UCSD-AML1 (cell line): Measurements from ENCODE around the gene IL34.
"Not testable (repeated sequence)": the region's sequence is repeated elsewhere in the genome, so short reads cannot be mapped to it uniquely, and the experiment has no call there.

ENCODE experiments used
- DNase-seq: peaks from one replicate; lab custom pipeline; 2025; ENCODE audit not compliant: unreplicated experiment; lab: John Stamatoyannopoulos, UW

IL34 gene

DNA sequence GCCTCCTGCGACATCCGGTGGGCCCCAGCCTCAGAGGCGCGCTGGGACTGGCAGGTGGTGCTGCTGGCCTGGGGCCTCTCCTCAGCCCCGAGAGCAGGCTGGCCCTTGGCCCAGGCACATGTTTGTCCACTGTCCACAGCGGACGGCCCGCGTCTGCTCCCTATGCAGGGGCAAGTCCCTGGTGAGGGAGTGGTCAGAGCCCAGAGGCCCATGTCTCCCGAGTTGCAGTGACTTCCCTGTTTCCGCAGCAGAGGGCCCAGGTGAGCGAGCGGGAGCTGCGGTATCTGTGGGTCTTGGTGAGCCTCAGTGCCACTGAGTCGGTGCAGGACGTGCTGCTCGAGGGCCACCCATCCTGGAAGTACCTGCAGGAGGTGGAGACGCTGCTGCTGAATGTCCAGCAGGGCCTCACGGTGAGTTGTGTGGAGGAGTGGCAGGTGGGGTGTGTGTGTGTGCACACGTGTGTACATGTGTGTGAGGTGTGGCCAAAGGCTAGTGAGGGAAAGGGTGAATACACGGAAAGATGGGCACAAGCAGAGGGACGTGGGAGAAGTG lies 10.4 kb downstream of the IL34 start:
- DNase-seq, result no peak

DNA sequence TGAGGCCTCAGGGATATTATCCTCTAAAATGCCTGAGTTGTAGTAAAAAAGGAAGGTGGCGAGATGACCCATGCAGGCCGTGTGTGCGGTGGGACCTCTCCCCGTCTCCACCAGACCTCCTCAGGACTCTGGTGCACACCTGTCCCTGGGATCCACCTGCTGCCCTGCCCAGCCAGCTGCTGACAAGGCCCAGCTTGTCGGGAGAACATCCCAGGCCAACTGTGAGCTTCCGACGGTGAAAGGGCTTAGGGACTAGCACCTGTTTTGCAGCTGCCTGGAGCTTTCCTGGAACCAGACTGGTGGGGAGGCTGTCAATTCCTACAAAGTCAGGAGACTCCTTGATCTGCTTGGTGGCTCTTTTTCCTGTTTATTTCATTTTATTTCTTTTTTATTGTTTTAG lies 11.6 kb downstream of the IL34 start:
- no peak for DNase-seq

DNA sequence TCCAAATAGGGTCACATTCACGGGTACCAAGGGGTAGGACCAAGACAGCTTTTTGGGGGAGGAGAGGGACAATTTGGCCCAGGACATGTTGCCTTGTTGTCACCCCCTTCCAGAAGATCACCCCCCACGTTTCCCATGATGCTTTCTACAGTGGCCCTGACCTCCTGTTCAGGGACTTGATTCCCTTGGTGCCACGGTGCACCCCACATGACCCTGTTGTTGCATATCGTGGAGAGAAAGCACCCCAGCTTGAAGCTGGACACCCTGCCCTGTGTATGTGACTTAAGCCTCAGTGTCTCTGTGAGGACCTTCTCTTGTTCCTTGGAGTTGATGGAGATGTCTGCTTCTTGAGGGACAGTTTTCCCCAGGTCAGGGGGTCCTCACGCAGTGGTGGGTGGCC lies 12.6 kb downstream of the IL34 start:
- DNase-seq, result no peak

DNA sequence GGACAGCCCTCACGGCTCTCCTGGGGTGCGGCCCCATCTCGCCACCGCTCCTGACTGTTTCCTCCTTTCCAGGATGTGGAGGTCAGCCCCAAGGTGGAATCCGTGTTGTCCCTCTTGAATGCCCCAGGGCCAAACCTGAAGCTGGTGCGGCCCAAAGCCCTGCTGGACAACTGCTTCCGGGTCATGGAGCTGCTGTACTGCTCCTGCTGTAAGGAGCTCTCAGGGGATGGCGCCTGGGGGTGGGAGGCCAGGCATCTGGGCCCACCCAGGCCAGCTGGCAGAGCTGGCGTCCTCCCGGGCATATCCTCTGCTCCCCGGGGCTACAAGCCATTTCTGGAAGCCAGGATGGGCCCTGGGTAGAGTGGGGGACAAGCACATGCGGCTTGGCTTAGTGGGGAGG lies 13.2 kb downstream of the IL34 start:
- DNase-seq, result no peak

DNA sequence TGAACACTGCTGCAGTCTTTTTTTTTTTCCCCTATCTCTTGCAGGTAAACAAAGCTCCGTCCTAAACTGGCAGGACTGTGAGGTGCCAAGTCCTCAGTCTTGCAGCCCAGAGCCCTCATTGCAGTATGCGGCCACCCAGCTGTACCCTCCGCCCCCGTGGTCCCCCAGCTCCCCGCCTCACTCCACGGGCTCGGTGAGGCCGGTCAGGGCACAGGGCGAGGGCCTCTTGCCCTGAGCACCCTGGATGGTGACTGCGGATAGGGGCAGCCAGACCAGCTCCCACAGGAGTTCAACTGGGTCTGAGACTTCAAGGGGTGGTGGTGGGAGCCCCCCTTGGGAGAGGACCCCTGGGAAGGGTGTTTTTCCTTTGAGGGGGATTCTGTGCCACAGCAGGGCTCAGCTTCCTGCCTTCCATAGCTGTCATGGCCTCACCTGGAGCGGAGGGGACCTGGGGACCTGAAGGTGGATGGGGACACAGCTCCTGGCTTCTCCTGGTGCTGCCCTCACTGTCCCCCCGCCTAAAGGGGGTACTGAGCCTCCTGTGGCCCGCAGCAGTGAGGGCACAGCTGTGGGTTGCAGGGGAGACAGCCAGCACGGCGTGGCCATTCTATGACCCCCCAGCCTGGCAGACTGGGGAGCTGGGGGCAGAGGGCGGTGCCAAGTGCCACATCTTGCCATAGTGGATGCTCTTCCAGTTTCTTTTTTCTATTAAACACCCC lies 13.8 kb downstream of the IL34 start:
- no peak for DNase-seq

DNA sequence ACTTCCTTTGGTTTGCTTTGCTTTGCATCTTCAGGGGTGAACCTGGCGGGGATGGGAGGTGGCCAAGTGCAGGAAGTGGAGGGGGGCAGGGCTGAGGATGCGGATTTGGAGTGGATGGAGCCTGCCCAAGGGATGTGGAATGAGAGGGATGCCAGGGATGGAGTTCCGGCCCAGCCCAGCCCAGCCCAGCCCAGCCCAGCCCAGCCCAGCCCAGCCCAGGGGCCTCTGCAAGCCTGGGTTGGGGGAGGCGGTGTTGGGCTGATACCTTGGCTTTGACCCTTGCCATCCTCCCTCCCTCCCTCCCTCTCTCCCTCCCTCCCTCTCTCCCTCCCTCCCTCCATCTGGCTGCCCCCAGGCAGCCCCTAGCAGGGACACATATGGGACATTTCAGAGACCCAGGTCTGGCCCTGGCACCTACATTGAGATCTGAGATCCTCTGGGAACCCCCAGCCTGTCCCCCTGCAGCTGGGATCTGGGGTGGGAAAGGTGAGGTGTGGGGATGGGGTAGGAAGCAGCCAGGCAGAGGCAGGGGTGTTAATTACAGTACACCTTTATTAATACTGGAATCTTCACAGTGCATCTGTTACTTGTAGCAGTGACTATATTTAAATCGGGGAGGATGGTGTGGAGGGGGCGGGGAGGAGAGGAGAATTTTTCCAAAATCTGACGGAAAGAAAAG lies 14.5 kb downstream of the IL34 start:
- no peak for DNase-seq

DNA sequence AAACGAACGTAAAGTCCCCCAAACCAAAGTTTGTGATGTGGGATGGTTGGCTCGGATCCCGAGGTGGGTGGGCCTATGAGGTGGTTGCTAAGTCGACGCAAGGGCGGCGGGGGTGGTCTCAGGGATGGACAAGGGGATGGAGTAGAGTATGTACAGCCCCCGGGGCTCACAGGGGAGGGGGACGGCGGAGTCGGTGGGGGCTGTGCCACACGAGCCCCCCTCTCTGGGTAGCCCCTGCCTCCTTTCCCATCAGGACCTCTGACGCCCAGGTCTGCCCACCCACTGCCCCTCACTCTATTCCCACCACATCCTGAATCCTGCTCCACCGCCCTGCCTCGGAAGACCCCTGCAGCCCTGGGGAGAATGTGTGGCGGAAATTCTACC lies 15.2 kb downstream of the IL34 start:
- no peak for DNase-seq

DNA sequence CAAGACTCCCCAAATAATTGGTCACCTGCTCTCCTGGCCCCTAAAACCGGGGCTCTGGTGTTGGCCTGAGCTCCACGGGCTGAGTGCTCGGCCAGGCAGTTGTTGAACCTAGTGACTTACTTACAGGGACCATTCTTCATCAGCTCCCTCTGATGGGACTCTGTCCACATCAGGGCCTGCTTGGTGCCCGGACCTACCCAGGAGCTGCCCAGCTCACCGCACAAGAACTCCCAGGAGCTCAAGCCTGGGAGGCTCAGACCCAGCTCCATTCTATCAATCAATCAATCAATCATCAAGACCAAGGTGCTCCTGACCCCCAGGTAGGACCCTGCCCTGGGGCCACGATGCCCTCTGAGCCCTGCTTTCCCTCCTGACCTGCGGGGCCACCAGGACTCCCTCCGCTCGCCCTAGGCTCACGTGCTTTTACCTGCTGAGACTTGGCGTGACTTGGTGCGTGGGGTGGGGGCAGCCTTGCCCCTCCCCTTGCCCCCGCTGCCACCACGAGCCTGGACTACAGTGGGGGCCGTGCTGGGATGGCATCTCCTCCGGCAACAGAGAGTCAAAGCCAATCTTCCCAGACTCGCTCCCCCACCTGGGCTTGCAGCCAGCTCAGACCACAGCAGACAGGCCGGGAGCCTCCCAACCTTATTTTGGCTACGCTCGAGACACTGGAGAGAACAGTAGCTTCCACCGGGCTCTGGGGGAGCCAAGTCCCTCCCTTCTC lies 15.7 kb downstream of the IL34 start:
- DNase-seq, result no peak

DNA sequence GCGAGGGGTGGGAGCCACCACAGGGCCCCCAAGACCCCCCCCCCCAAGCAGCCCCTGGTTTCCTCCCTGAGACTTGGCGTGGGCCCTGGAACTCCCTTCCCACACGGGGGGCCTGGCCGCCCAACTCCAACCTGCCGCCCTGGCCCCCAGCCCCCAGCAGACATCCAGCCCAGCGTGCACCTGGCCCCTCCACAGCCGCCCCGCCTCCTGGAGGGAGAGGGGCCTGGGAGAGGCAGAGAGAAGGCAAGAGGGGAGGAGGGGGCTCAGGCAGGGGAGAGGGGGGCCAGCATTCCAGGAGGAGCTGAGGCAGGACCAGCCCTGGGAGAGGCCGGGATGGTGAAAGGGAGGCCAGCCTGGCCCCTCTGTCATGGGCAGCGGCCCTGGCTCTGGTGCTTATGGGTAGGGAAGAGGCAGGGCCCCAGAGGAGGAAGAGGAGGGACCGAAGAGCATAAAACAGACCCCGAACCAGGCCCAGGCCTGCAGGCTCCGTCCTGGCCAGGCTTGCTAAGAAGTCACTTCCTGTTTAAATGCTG lies 16.7 kb downstream of the IL34 start:
- no peak for DNase-seq

DNA sequence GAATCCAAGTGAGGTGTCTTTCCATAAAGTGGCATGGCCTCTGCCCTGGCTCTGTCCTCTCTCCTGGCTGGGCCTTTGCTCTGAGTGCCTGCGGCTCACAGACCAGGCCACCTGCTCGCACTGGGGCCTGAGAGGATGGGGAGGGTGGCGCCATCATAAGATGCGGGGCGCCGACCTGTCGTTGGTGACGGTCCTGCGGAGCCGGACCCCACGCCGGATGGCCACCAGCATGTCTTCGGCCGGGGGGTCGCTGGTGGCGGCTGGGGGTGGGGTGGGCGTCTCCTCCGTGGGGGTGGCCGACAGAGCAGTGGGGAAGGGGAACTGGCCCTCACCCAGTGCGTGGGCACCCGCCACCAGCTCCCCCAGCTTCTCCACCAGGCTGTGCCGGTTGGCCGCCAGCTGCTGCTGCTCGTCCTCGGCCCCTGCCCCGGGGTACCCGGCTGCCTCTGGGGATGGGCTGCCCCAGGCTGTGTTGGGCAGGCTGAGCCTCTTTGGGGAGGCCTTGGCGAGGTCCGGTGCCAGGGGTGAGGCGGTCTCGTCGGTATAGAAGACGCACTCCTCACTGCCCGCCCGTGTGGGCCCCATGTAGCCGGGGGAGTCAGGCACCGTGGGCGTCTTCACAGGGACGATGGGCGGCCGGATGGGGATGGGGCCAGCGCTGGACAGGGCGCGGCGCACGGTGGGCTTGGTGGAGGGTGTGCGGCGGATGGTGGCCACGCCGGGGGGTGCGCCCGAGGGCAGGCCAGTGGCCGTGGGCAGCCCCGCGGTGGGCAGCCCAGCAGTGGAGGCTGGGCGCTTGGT lies 17.4 kb downstream of the IL34 start:
- no peak for DNase-seq

DNA sequence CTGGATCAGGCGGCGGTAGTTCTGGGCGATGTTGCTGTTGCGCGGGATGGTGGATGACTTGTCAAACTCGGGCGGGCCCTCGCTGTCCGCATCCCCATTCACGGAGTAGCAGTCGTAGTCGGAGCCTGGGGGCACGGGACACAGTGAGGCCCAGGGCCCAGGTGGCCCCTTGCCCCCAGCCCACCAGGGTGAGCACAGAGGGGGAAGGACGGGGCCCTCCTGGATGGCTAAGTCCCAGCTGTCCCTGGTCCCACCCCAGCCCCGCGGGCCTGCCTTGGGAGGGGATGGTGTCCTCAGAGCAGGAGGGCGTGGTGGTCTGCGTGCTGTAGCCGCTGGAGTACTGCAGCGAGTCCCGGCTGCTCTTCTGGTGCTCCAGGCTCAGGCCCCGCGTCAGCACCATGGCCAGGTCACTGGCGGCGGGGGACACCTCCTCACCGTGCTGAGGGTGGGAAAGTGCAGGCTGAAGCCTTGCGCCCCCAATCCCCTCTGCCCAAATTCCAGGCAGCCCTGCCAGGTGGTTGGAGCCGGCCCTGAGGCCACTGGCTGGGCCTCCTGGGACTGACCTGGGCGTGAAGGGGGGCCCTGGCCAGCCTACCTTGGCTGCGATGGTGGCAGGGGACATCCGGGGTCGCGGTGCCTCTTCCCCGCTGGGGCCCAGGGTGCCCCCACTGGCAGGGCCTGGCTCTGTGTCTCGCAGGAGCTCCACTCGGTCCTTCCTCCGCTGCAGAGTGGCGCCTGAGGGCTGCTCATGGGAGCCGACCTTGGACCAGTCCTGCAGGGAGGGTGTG lies 18.2 kb downstream of the IL34 start:
- no peak for DNase-seq

DNA sequence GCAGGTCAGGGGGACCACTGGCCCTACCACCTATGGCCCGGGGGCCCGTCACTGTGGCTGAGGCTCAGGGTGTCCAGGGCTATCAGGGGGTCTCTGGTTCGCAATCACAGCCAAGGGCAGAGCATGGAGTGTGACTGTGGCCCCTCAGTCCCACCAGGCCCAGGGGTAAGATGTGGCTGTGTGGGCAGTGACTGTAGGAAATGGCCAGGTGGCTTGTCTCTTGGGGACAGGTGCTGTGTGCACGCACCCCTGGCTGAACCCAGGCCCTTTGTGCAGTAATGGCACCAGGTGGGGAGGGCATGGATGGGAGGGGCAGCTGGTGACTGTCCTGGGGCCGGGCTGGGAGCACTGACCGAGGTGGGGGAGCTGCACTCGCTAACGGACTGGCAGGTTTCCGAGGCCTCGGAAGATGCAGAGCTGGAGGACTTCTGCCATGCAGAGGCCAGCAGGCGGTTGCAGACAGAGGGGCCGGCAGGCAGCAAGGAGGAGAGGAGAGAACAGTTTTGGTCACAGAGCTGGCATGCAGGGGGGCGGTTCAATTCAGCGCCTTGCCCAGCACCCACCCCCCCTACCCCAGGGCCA lies 18.8 kb downstream of the IL34 start:
- no peak for DNase-seq

DNA sequence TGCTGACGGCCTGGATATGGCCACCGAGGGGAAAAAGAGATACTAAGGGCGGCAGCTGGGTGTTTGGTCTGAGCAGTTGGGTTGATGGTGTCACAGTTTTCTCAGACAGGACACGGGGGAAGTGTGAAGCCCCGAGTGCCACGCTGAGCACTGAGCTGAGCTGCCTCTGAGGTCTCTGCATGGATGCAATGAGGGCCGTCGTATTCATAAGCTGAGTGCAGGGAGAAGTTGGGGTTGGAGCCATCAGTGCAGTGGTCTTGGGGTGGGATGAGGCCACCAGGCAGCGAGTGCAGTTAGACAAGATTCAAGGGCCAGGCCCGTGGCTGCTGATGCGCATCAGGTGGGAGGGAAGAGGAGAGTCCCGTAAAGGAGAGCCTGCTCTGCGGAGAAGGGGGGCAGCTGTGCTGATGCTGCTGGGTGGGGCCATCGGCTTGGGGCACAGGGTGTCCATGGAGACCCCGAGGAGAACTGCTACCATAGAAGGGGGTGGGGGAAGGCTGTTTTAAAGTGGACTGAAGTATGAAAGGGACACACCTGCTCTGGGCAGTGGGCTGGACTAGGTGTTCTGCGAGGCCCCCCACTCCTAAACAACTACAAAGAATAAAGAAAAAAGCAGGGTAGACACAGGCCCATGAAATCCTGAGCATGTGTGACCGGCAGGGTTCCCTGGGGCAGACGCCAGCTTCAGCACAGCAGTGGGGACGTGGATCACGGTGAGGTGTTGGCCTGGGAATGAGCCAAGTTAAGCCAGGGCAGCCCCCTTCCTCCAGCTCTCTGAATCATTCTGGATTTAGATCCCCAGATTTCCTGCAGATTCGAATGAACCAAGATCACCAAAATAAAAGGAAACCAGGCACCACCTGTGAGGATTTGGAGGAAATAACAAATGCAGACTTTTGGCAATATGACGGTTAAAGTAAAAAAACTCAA lies 19.7 kb downstream of the IL34 start:
- DNase-seq, result no peak

DNA sequence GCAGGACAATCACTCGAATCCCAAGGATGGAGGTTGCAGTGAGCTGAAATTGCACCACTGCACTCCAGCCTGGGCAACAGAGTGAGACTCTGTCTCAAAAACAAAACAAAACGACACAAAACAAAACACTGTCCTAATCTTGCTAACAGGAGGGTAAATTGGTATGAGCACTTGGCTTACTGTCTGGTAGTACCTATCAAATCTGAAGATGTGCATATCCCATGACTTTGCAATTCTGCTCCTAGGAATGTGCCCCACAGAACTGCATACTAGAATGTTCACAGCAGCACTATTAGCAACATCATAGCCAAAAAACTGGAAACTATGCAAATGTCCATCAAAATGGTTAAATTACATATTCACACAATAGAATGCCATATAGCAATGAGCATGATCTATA lies 23.8 kb downstream of the IL34 start:
- no peak for DNase-seq

DNA sequence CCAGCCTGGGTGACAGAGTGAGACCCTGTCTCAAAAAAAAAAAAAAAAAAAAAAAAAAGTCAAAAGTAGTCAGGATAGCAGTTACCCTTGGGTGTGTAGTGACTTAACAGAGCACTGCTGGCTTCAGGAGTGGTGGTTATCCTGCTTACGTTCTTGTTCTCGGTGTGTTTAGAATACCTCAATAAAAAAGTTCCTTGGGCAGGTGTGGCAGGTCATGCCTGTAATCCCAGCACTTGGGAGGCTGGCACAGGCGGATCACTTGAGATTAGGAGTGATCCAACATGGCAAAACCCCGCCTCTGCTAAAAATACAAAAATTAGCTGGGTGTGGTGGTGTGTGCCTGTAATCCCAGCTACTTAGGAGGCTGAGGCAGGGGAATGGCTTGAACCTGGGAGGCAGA lies 24.6 kb downstream of the IL34 start:
- DNase-seq, result not testable (repeated sequence)

DNA sequence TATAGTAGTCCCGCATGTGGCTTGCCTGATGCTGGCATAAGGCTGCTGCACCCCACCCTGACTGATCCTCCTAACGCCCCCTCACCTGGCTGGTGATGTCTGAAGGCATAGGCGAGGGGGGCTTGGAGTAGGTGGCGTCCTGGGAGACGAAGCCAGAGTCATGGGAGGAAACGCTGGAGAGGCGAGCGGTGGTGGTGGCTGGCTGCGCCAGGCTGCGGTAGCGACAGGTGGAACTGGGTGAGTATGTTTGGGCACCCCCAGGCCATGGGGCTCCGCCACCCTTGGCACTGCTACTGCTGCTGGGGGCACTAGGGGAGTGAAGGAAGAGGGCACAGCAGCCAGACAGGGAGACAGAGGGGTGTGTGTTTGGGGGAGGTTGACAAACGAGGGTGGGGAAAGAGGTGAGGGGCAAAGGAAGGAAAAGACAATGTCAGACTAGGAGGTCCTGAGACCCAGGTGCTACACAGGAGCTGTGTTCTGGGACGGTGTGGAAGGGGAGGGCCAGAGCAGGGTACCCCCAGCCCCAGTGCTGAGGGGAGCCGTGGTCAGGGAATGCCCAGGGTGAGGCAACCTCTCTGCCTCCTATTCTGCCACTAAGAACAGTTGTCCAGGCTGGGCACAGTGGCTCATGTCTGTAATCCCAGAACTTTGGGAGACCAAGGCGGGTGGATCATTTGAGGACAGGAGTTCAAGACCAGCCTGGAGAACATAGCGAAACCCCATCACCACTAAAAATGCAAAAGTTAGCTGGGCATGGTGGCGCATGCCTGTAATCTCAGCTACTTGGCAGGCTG lies 28.1 kb downstream of the IL34 start:
- DNase-seq, result no peak

DNA sequence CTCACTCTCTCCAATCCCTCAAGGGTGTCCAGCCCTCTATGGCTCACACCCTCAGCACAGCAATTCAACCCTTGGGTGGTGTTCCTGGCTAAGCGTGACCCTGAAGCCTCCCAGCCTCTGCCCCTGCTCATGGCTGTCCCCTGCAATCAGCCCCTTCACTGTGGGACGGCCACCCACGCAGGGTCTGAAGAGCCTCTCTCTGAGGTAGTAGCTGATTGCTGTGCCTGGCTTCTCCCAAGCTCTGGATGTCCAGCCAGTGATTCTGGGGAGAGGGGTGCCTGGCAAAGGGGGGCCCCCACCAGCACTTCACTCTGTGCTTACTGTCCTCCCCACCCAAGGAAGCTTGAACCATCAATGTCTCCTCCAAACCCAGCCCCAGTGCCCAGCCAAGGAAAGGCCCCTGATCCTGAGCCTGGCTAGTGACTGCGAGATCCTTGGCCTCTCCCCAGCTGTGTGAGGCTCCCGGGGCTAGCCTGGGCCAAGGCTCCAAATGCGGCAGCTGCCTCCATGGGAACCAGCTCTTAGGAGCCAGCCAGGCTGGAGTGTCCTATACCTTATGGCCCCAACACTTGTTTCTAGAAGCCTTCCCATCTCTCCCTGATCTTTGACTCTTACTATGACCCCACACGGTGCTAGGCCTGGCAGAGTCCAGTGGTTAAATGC lies 29.6 kb downstream of the IL34 start:
- no peak for DNase-seq
